PFSK-1 (cell line): ENCODE data around the gene FADS3.

ENCODE experiments used
- FOXP2 ChIP-seq: optimal IDR thresholded peaks from 2 replicates; pipeline ENCODE3; 2011; ENCODE audit warnings: borderline replicate concordance, control low read depth, inconsistent platforms; ENCODE audit not compliant: insufficient read depth; ENCODE audit errors: extremely low read length, extremely low read depth
- POLR2AphosphoS5 ChIP-seq: IDR thresholded peaks from 2 replicates; pipeline ENCODE4 v1.6.1; 2012; ENCODE audit warnings: low read depth, mild to moderate bottlenecking, control low read depth, low read length, moderate library complexity
- REST ChIP-seq, 2 experiments: IDR thresholded peaks; 2 replicates each; pipeline versions ENCODE4 v1.6.1 to v1.8.0; 2011 to 2012; ENCODE audit warnings: low read depth in 2 of 2, low read length in 2 of 2, control low read depth in 1 of 2, inconsistent platforms in 1 of 2, mild to moderate bottlenecking in 1 of 2, moderate library complexity in 1 of 2; ENCODE audit not compliant: insufficient read depth in 1 of 2
- SIN3A ChIP-seq: IDR thresholded peaks from 2 replicates; pipeline ENCODE4 v1.6.1; 2012; ENCODE audit warnings: mild to moderate bottlenecking, low read length, moderate library complexity, borderline replicate concordance; ENCODE audit not compliant: insufficient read depth
- TAF1 ChIP-seq: IDR thresholded peaks from 2 replicates; pipeline ENCODE4 v1.6.1; 2012; ENCODE audit warnings: low read length, control low read depth, borderline replicate concordance; ENCODE audit not compliant: insufficient read depth

The FADS3 gene

GRCh38 chr11:61832754-61833153, 58.6 kb downstream of the FADS3 start:
- TF ChIP-seq FOXP2 (no peak), POLR2AphosphoS5 (no peak), REST (IDR thresholded peaks at IDR 0.05; ENCODE audit: insufficient read depth in 1 of 2, low read depth in 2 of 2, low read length in 2 of 2) (no peak), SIN3A (no peak), TAF1 (no peak)

GRCh38 chr11:61832207-61832606, 59.1 kb downstream of the FADS3 start:
- TF ChIP-seq POLR2AphosphoS5, result no peak
- peak in 1 of 2 experiments; percentile 77; a peak in 2 of 4 replicates for TF ChIP-seq REST (IDR thresholded peaks at IDR 0.05; ENCODE audit: insufficient read depth in 1 of 2, low read depth in 2 of 2, low read length in 2 of 2)
- TF ChIP-seq FOXP2, result no peak

- no peak for TF ChIP-seq POLR2AphosphoS5
- no peak for TF ChIP-seq REST (IDR thresholded peaks at IDR 0.05; ENCODE audit: insufficient read depth in 1 of 2, low read depth in 2 of 2, low read length in 2 of 2)
Measured at GRCh38 chr11:61830237-61831105, 60.9 kb downstream of the FADS3 start.

- TF ChIP-seq REST (IDR thresholded peaks at IDR 0.05; ENCODE audit: insufficient read depth in 1 of 2, low read depth in 2 of 2, low read length in 2 of 2), result no peak
- TF ChIP-seq POLR2AphosphoS5, result no peak
- no peak for TF ChIP-seq SIN3A
- no peak for TF ChIP-seq FOXP2
- no peak for TF ChIP-seq TAF1
Measured at GRCh38 chr11:61829806-61830205, 61.5 kb downstream of the FADS3 start.
